ENCODE results near the gene CCL26.

DNA sequence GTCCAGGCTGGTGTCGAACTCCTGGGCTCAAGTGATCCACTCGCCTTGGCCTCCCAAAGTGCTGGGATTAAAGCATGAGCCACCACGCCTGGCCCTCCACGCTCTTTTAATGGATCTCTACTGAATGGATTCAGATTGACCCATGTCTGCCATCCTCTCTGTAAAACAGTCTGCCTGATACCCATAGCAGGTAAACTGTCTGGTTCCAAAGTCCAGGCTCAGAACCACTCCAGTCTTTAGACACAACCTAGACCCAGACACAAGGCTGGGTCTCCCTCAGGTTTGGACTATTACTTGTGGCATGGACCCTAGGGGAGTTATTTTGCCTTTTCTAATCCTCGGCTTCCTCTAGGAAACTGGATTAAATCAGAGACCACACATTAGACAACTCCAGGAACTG, 52.4 kb downstream of the CCL26 start:
- TF ChIP-seq, protein P1, sequence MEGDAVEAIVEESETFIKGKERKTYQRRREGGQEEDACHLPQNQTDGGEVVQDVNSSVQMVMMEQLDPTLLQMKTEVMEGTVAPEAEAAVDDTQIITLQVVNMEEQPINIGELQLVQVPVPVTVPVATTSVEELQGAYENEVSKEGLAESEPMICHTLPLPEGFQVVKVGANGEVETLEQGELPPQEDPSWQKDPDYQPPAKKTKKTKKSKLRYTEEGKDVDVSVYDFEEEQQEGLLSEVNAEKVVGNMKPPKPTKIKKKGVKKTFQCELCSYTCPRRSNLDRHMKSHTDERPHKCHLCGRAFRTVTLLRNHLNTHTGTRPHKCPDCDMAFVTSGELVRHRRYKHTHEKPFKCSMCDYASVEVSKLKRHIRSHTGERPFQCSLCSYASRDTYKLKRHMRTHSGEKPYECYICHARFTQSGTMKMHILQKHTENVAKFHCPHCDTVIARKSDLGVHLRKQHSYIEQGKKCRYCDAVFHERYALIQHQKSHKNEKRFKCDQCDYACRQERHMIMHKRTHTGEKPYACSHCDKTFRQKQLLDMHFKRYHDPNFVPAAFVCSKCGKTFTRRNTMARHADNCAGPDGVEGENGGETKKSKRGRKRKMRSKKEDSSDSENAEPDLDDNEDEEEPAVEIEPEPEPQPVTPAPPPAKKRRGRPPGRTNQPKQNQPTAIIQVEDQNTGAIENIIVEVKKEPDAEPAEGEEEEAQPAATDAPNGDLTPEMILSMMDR (IDR thresholded peaks at IDR 0.05) = no peak
- no peak for TF ChIP-seq POLR2A (IDR thresholded peaks at IDR 0.05)
